GM12891 (cell line): Measurements from ENCODE around the gene SLCO4A1.
A peak's percentile ranks its signal among the peaks of the same experiment; 100 is the strongest.
"Not testable (repeated sequence)": the region's sequence is repeated elsewhere in the genome, so short reads cannot be mapped to it uniquely, and the experiment has no call there.

Experiments
- DNase-seq: peaks from one replicate; pipeline ENCODE4 v3.0.0; 2011; ENCODE audit warnings: low spot score; ENCODE audit not compliant: insufficient read length
- FAIRE-seq: peaks from 2 replicates; lab custom pipeline; 2011; peaks lifted over from hg19 to GRCh38; lab: Jason Lieb, UNC
- PAX5 ChIP-seq: IDR thresholded peaks from 2 replicates; pipeline ENCODE4 v1.6.1; 2011; ENCODE audit warnings: low read length, moderate library complexity, mild to moderate bottlenecking; ENCODE audit not compliant: insufficient read depth, severe bottlenecking
- POLR2A ChIP-seq: IDR thresholded peaks from 2 replicates; pipeline ENCODE4 v1.6.1; 2011; ENCODE audit warnings: low read depth, low read length, control low read depth
- POLR2AphosphoS5 ChIP-seq: IDR thresholded peaks from 2 replicates; pipeline ENCODE4 v1.6.1; 2011; ENCODE audit warnings: low read depth, low read length, control low read depth
- POU2F2 ChIP-seq: IDR thresholded peaks from 2 replicates; pipeline ENCODE4 v1.6.1; 2011; ENCODE audit warnings: low read depth, mild to moderate bottlenecking, control low read depth, low read length, moderate library complexity
- SPI1 ChIP-seq: IDR thresholded peaks from 2 replicates; pipeline ENCODE4 v1.6.1; 2011; ENCODE audit warnings: low read depth, low read length, control low read depth
- TAF1 ChIP-seq: IDR thresholded peaks from 2 replicates; pipeline ENCODE4 v1.6.1; 2011; ENCODE audit warnings: low read depth, low read length, control low read depth

SLCO4A1 gene

GRCh38 chr20:62622178-62622876, 20.0 kb upstream of the SLCO4A1 start:
- no peak for TF ChIP-seq POLR2A
- no peak for TF ChIP-seq POU2F2
- no peak for TF ChIP-seq POLR2AphosphoS5
- no peak for TF ChIP-seq PAX5
- no peak for TF ChIP-seq SPI1
- no peak for TF ChIP-seq TAF1
- DNase-seq (no peak), FAIRE-seq (no peak)

DNA sequence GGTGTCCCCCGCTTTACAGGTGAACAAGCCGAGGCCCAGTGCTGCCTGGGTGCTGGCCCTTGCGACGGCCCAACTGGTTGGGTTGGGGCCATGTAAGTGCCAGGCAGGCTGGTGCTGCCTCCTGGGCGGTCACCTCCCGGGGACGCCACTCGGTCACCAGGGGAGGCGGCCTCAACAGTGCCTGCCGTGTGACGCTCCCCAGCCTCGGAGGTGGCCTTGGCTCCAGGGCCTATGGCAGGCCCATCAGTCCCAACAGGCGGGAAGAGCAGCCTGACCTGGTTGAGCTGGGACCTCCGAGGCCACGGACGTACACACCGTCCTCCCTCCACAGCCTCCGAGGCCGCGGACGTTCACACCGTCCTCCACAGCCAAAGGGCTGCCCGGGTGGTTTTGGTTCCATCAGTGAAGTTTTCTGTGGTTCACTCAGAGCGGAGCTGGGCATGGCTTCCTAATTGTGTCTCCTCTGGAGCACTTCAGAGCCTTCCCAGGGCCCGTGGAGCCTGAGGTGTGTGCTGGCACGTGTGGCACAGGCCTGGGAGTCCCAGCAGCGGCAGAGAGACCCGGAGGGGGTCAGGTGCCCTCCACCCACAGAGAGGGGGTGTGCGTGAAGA, 19.3 kb upstream of the SLCO4A1 start:
- DNase-seq, result no peak
- TF ChIP-seq POLR2AphosphoS5 (no peak), POU2F2 (no peak), TAF1 (no peak), SPI1 (no peak), POLR2A (no peak), PAX5 (no peak)
- no peak for FAIRE-seq

DNA sequence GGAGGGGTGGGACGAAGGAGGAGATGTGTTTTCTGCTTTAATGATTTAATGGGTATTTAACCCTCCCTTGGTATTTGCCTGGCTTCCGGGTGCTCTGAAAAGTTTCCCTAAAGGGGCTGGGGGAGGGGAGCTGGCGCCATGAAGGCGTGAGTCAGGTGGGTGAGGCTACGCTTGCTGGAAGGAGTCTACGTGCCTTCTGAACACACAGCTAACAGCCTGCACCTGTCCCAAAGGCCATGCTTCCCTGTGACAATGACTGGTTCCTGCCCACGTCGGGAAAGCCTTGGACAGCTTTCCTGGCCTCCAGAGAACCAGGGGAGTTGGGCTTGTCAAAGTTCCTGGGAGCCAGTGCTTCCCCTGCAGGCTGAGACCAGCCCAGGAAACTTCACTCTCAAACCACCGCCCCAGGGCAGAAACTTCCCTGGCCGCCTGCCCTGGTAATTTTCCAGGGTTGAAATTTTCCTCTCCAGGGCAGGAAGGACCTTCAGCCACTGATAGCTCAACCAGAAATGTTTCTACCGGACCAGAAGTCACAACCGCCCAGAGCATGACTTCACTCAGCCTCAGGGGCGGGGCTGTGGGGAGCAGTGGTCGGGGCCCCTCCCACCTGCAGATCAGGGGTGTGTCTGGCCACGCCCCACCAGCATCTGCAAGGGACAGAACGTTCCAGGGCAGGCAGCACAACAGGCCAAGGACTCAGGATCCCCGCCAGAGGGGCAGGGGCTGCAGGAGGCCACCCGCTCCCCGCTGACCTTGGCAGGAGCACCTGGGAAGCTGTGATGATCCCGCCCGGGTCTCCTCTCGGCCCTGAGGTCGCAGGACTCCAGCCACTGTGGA, 18.6 kb upstream of the SLCO4A1 start:
- peak; percentile 99 for DNase-seq

GRCh38 chr20:62624325-62624690, 18.0 kb upstream of the SLCO4A1 start:
- FAIRE-seq (no peak), DNase-seq (peak; percentile 71)
- no peak for TF ChIP-seq TAF1
- TF ChIP-seq POLR2A, result no peak

More for the DNA sequence above, 18.6 kb upstream of the SLCO4A1 start:
- FAIRE-seq, result no peak
- TF ChIP-seq TAF1, result no peak; the same call in 1 of the 2 replicates
- peak; percentile 43; the same call in 1 of the 2 replicates for TF ChIP-seq POLR2AphosphoS5
- TF ChIP-seq PAX5, result no peak
- TF ChIP-seq SPI1, result no peak
- TF ChIP-seq POLR2A, result peak; percentile 43; the same call in 1 of the 2 replicates

- TF ChIP-seq TAF1, result no peak
- no peak for TF ChIP-seq PAX5
- TF ChIP-seq POLR2AphosphoS5, result no peak
- TF ChIP-seq POLR2A, result no peak
- no peak for TF ChIP-seq SPI1
- no peak for TF ChIP-seq POU2F2
- FAIRE-seq, result no peak
- DNase-seq, result no peak
These were observed 17.4 kb upstream of the SLCO4A1 start for GRCh38 chr20:62624719-62625453.

DNA sequence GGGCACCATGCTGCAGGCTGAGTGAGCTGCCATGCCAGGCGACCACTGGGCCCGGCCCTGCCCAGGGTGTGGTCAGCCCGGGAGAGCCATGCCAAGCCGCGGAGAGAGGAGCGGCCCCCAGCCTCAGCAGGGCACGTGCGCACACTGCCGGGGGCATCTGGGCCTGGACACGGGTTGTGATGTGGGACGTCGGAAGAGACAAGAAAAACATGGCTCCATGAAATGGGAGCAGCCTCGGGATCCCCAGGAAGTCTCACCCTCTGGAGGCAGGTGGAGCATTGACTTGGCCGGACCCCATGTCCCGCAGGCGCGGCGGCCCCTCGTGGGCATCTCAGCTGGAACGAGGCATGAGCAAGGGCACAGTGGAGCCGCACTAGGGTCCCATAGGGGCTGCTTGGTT, 16.8 kb upstream of the SLCO4A1 start:
- TF ChIP-seq TAF1, result no peak
- TF ChIP-seq SPI1, result no peak
- no peak for TF ChIP-seq POLR2AphosphoS5
- TF ChIP-seq PAX5, result no peak
- TF ChIP-seq POLR2A, result no peak
- TF ChIP-seq POU2F2, result no peak
- DNase-seq, result no peak
- FAIRE-seq, result no peak

DNA sequence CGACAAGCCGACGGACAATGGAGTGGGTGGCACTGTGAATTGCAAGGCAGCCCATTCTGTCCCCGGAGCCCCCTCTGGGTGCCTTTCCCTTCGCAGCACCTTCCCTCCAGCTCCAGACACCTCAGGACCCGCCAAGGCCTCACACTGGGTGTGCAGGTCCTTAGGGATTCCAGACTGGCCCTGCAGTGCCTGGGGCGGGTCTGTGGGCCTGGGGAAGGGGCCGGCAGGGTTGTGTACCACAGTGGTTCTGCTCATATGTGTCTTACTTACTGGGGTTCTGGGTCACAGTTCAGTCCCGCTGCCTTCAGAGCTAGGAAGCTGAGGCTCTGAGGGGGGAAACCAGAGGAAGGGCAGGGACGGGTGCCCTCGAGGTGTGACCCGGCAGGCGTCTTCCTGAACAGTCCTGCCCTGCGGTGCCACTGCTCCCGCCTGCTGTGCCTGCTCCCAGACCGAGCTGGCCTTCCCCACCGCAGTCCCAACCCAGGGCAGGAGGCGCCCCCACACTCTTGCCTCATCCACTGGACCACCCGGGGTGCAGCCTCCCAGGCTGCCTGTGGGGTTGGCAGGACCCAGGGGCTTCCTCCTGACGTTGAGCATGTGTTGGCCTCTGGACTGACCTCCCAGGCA, 16.3 kb upstream of the SLCO4A1 start:
- no peak for DNase-seq
- TF ChIP-seq POLR2AphosphoS5 (no peak), SPI1 (no peak), POU2F2 (no peak), TAF1 (no peak), PAX5 (no peak), POLR2A (no peak)
- no peak for FAIRE-seq

DNA sequence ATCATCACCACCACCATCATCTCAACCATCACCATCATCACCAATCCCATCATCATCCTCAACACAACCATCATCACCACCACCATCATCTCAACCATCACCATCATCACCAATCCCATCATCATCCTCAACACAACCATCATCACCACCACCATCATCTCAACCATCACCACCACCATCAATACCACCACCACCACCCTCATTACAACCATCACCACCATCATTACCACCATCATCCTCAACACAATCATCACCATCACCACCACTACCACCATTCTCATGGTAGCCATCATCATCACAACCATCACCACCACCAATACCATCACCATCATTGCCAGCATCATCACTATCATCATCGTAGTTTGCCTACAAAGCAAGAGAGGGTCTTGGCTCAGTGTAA, 14.9 kb upstream of the SLCO4A1 start:
- not testable (repeated sequence) for DNase-seq, FAIRE-seq

DNA sequence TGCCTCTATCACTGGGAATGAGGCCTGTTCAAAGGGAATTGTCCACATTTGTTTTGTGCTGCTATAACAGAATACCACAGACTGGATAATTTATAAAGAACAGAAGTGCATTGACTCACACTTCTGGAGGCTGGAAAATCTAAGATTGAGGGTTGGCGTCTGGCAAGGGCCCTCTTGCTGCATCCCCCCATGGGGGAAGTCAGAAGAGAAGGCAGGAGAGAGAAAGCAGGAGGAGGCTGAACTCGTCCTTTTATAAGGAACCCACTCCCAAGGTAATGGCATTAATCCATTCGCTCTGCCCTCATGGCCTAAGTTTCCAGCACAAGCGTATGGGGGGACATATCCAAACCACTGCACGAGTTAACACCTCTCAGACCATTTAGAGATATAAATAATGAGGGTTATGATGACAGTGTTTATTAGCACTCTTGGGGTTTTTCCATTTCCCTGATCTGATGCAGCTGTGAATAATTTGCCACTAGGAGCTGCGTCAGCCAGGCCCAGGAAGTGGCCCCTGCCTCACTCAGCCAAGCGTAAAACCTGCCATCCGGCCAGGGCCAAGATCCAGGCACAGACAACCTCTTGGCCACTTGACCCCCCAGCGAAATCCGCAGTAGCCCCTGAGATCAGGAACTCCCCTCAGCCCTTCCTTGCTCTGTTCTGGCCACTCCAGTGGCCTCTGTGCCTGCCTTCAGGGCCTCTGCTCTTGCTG, 14.2 kb upstream of the SLCO4A1 start:
- TF ChIP-seq PAX5 (peak; percentile 95), POLR2A (no peak), SPI1 (peak; percentile 17; the same call in 1 of the 2 replicates)
- FAIRE-seq (no peak), DNase-seq (no peak)
